Osteoblast (primary cell): Measurements from ENCODE around the gene BPNT1. TPM values are rescaled to one million over a fixed set of nuclear protein-coding genes. Genes with fewer than 3 reads are reported as not detected.

Source experiments
- DNase-seq: peaks from one replicate; pipeline ENCODE4 v3.0.0; 2011; ENCODE audit warnings: low spot score, mixed read lengths; ENCODE audit not compliant: insufficient read length; ENCODE audit errors: missing footprints
- H2AFZ ChIP-seq: 2 replicates; pipeline ENCODE4 v1.6.0; 2011; ENCODE audit warnings: mild to moderate bottlenecking, low read length
- H3K27ac ChIP-seq: 2 replicates; pipeline ENCODE4 v1.5.1; 2011; ENCODE audit warnings: mild to moderate bottlenecking, low read depth, low read length, moderate library complexity
- H3K27me3 ChIP-seq: 2 replicates; pipeline ENCODE4 v1.6.0; 2012; ENCODE audit warnings: mild to moderate bottlenecking, control low read depth, inconsistent platforms, low read length, moderate library complexity; ENCODE audit not compliant: insufficient read depth
- H3K36me3 ChIP-seq: 2 replicates; pipeline ENCODE4 v1.5.1; 2011; ENCODE audit warnings: mild to moderate bottlenecking, low read length, control low read depth, moderate library complexity; ENCODE audit not compliant: insufficient read depth
- H3K4me1 ChIP-seq: 2 replicates; pipeline ENCODE4 v1.5.1; 2011; ENCODE audit warnings: mild to moderate bottlenecking, low read length, control low read depth, moderate library complexity; ENCODE audit not compliant: insufficient read depth
- H3K4me2 ChIP-seq: 2 replicates; pipeline ENCODE4 v1.6.0; 2011; ENCODE audit warnings: mild to moderate bottlenecking, low read length; ENCODE audit not compliant: insufficient read depth
- H3K4me3 ChIP-seq: fragments of 200-600 bp; sonication (generic); 3 replicates; pipeline ENCODE4 v1.5.1; 2012; ENCODE audit warnings: mild to moderate bottlenecking, low read length, inconsistent platforms; ENCODE audit not compliant: insufficient read depth
- H3K79me2 ChIP-seq: 2 replicates; pipeline ENCODE4 v1.6.0; 2012; ENCODE audit warnings: mild to moderate bottlenecking, low read length, control low read depth, inconsistent platforms; ENCODE audit not compliant: insufficient read depth
- H3K9me3 ChIP-seq: 2 replicates; pipeline ENCODE4 v1.5.1; 2011; ENCODE audit warnings: low read depth, low read length, control low read depth
- H4K20me1 ChIP-seq: 2 replicates; pipeline ENCODE4 v1.6.0; 2012; ENCODE audit warnings: mild to moderate bottlenecking, low read length, control low read depth; ENCODE audit not compliant: insufficient read depth
- total RNA-seq: library from RNA; depleted of rRNA; stranded (reverse); fragments of >200 nt; gene quantifications from 2 replicates; pipeline ENCODE4 v1.2.3, GENCODE V29; 2012
- TF ChIP-seq, protein P1 (sequence below): IDR thresholded peaks from 2 replicates; pipeline ENCODE4 v1.5.1; 2011; ENCODE audit warnings: mild to moderate bottlenecking, low read depth, low read length, moderate library complexity; ENCODE audit errors: extremely low read depth

The BPNT1 gene
- total RNA-seq, 1 donor: 18.1 TPM

- TF ChIP-seq, protein P1, sequence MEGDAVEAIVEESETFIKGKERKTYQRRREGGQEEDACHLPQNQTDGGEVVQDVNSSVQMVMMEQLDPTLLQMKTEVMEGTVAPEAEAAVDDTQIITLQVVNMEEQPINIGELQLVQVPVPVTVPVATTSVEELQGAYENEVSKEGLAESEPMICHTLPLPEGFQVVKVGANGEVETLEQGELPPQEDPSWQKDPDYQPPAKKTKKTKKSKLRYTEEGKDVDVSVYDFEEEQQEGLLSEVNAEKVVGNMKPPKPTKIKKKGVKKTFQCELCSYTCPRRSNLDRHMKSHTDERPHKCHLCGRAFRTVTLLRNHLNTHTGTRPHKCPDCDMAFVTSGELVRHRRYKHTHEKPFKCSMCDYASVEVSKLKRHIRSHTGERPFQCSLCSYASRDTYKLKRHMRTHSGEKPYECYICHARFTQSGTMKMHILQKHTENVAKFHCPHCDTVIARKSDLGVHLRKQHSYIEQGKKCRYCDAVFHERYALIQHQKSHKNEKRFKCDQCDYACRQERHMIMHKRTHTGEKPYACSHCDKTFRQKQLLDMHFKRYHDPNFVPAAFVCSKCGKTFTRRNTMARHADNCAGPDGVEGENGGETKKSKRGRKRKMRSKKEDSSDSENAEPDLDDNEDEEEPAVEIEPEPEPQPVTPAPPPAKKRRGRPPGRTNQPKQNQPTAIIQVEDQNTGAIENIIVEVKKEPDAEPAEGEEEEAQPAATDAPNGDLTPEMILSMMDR: no peak
- no peak for DNase-seq
Measured at GRCh38 chr1:220084460-220084859, 5.1 kb downstream of the BPNT1 start.

DNA sequence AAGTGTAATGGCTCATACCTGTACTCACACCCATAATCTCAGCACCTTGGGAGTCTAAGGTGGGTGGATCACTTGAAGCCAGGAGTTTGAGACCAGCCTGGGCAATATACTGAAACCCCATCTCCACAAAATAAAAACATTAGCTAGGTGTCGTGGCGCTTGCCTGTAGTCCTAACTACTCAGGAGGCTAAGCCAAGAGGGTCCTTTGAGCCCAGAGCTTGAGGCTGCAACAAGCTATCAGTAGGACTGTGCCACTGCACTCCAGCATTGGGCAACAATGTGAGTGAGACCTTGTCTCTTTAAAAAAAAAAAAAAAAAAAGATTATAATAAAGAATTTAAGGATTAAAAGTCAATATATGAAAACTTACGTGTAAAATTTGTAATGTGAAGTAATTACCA lies 11.7 kb downstream of the BPNT1 start:
- DNase-seq: no peak
- Histone ChIP-seq H3K4me2 (no peak overlapping the region), H3K27ac (no peak overlapping the region), H3K4me1 (no peaks in the 10 kb centered on the region), H3K36me3 (peaks cover 9% of the 10 kb centered on the region), H3K9me3 (no peaks in the 10 kb centered on the region), H3K79me2 (peaks cover 5% of the 10 kb centered on the region), H4K20me1 (no peaks in the 10 kb centered on the region), H3K4me3 (no peak overlapping the region), H3K27me3 (no peaks in the 10 kb centered on the region), H2AFZ (no peak overlapping the region)
- TF ChIP-seq, protein P1: no peak

More at GRCh38 chr1:220084460-220084859, 5.1 kb downstream of the BPNT1 start:
- Histone ChIP-seq H4K20me1 (no peaks in the 10 kb centered on the region), H2AFZ (no peak overlapping the region), H3K9me3 (no peaks in the 10 kb centered on the region), H3K4me1 (no peaks in the 10 kb centered on the region), H3K27me3 (no peaks in the 10 kb centered on the region), H3K4me3 (no peak overlapping the region), H3K27ac (no peak overlapping the region), H3K4me2 (no peak overlapping the region), H3K36me3 (no peaks in the 10 kb centered on the region), H3K79me2 (peaks cover 18% of the 10 kb centered on the region)

- no peak overlapping the region for H2AFZ ChIP-seq
- no peak for DNase-seq
- H4K20me1 ChIP-seq: no peaks in the 10 kb centered on the region
- TF ChIP-seq, protein P1: no peak
- H3K79me2 ChIP-seq: peaks cover 3% of the 10 kb centered on the region
- no peak overlapping the region for H3K4me3 ChIP-seq
- H3K4me1 ChIP-seq: no peaks in the 10 kb centered on the region
- peak overlapping the region; percentile 33 for H3K27ac ChIP-seq
- no peak overlapping the region for H3K4me2 ChIP-seq
- H3K9me3 ChIP-seq: no peaks in the 10 kb centered on the region
- peaks cover 13% of the 10 kb centered on the region for H3K36me3 ChIP-seq
- H3K27me3 ChIP-seq: no peaks in the 10 kb centered on the region
Measured at GRCh38 chr1:220076861-220077762, 12.5 kb downstream of the BPNT1 start.
